ENCODE measurements around the gene FCN3. TPM values are rescaled to one million over a fixed set of nuclear protein-coding genes. Genes with fewer than 3 reads are reported as not detected.

FCN3 gene
- not detected in 2 replicates for total RNA-seq

DNA sequence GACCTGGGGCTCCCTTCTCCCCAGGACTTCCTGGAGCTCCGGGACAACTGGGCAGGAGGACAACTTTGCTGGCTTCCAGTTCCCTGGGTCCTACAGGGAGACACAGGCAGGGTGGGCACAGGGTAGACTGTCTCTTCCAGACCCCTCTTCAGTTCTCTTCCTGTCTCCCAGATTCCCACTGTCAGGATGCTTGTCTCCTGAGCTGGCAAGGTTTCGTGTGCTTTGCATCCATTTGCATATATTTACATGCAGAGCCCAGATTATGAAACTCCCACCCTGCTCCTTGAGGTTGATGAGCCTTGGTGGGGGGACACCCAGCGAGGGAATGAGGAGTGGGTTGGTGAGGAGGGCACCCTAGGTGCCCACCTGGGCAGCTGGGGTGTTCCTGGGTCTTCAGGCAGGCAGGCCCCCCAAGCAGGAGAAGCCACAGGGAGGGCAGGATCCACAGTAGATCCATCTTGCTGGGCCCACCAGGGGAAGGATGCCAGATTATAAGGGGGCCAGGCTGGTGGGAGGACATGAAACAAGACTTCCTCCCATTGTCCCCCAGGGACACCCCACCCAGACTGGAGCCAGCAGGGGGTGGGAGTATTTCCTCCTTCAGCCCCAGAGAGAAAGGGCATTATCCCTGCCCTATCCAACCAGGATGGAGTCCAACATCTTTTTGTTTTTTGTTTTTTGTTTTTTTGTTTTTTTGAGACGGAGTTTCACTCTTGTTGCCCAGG lies at the start of gene FCN3:
Gene FCN3, minus strand, starts transcription at position 463 of the 725 bp plus-strand sequence. Its CDS starts 6 bp downstream, at position 457.
- TF ChIP-seq, protein P1, sequence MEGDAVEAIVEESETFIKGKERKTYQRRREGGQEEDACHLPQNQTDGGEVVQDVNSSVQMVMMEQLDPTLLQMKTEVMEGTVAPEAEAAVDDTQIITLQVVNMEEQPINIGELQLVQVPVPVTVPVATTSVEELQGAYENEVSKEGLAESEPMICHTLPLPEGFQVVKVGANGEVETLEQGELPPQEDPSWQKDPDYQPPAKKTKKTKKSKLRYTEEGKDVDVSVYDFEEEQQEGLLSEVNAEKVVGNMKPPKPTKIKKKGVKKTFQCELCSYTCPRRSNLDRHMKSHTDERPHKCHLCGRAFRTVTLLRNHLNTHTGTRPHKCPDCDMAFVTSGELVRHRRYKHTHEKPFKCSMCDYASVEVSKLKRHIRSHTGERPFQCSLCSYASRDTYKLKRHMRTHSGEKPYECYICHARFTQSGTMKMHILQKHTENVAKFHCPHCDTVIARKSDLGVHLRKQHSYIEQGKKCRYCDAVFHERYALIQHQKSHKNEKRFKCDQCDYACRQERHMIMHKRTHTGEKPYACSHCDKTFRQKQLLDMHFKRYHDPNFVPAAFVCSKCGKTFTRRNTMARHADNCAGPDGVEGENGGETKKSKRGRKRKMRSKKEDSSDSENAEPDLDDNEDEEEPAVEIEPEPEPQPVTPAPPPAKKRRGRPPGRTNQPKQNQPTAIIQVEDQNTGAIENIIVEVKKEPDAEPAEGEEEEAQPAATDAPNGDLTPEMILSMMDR (conservative IDR thresholded peaks at IDR 0.05; ENCODE audit: low read depth, low read length) = no peak
- DNase-seq (ENCODE audit: low read depth) = no peak
- H3K4me3 ChIP-seq (ENCODE audit: low read depth, low read length) = no peak within 1 kb of the TSS

DNA sequence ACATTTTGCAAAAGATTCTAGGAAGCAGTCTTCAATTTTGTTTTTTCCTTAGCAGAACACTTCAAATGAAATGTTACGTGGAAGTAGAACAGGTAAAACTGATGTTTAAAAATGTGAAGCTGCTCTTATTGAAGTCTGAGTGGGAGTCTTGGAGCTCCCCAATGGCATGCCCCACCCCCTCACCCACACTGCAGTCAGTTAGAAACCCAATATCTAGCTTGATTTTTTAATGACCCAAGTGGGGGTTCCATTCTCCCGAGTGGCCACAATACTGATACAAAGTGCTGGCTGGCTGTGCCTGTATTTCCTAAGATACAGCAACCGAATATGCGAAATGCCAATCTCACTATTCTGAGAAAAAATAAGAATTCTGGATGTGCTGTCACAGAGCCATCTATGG lies 49.1 kb upstream of the FCN3 start:
- no peak for DNase-seq (ENCODE audit: low read depth)
- no peak overlapping the region for H3K4me3 ChIP-seq (ENCODE audit: low read depth, low read length)
- TF ChIP-seq, protein P1 (conservative IDR thresholded peaks at IDR 0.05; ENCODE audit: low read depth, low read length) = no peak

- no peak overlapping the region for H3K4me3 ChIP-seq (ENCODE audit: low read depth, low read length)
- peak; percentile 63 for DNase-seq (ENCODE audit: low read depth)
- TF ChIP-seq, protein P1 (conservative IDR thresholded peaks at IDR 0.05; ENCODE audit: low read depth, low read length) = no peak
Observed at GRCh38 chr1:27418326-27419185, 43.9 kb upstream of the FCN3 start.

DNA sequence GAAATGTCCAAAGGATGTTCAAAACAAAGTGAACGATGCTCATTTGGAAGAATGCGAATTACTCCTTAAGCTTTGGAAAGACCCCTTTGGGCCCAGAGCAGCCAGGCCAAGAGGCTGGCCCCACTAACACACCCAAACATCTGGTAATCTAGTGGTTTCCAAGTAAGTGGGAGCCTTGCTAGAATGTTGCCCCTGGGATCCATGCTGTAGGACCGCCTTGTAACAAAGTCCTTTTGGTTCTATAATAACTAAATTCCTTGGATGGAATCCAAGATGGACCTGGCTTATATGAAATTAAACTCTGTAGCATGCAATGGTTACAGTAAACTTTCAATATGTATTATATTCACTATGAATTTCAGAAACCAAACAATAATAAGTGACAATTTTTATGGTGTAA lies 43.1 kb upstream of the FCN3 start:
- no peak overlapping the region for H3K4me3 ChIP-seq (ENCODE audit: low read depth, low read length)
- no peak for DNase-seq (ENCODE audit: low read depth)
- TF ChIP-seq, protein P1 (conservative IDR thresholded peaks at IDR 0.05; ENCODE audit: low read depth, low read length) = no peak

DNA sequence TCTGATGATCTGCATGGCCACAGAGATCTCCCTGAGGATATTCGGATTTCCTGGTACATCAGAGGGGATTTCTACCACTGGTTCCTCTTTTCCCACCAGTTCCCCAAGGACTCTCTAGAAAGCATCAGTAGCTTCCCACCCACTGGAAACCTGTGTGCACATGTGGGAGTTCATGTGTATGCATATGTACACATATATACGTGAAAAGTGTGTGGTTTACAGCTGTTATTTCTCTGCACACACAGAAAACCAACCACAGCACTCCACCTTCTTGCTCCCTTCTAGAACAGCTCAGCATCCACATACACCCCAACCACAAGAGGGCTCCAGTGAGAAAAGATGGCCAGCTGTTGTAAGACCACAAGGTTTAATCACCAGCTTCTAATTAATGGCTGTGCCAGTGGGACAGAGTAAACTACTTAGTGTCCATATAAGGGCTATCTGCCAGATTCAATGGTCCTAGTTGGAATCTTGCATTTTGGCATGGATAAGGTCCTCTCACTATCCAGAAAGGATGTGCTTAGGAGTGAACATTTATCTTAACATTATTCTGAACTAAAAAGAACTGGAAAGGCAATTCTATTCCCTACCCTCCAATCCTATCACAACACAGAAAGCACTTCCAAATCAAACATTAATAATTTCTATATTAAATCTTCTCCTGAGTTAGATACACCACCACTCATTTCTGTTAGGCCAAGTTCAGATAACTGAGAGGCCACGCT lies 41.9 kb upstream of the FCN3 start:
- TF ChIP-seq, protein P1 (conservative IDR thresholded peaks at IDR 0.05; ENCODE audit: low read depth, low read length) = peak; percentile 92
- DNase-seq (ENCODE audit: low read depth) = no peak
- no peak overlapping the region for H3K4me3 ChIP-seq (ENCODE audit: low read depth, low read length)

DNA sequence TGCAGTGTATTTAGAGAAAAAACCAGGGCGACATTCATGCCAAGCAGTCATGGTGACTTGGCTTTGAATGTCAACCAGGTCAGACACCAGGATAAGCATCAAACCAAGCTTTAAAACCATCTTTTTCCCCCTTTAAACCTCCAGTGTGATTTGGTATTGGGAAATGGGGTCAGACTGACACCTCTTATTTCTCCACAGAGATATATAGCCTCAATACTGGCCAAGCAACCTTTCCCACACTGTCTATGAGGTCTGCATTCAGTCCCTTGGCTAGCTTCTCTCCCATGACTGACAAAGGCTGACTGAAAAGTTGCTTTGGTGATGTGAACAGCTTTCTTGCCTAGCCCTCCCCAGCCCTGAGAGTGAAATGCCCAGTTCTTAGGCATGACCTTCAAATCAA lies 39.5 kb upstream of the FCN3 start:
- TF ChIP-seq, protein P1 (conservative IDR thresholded peaks at IDR 0.05; ENCODE audit: low read depth, low read length) = no peak
- DNase-seq (ENCODE audit: low read depth) = no peak
- H3K4me3 ChIP-seq (ENCODE audit: low read depth, low read length) = no peak overlapping the region

Data from epithelial cell of proximal tubule (primary cell).